ENCODE results near the gene SPTB. TPM values are rescaled to one million over a fixed set of nuclear protein-coding genes. Genes with fewer than 3 reads are reported as not detected.

Gene SPTB
- total and polyA plus RNA-seq, 7 experiments from 2014 or later, result 0.05 to 0.12 (median 0.05) TPM; not detected in 4

- H3K4me3 Mint-ChIP-seq, result no peak overlapping the region
- Histone ChIP-seq H3K4me1 (ENCODE audit: control insufficient read depth in 2 of 2, insufficient read depth in 2 of 2, low read length in 2 of 2) (peaks cover 0 to 41% of the 10 kb centered on the region in 2 donors), H3K9me3 (ENCODE audit: control insufficient read depth in 2 of 3, low read length in 3 of 3) (no peaks in the 10 kb centered on the region), H3K27ac (ENCODE audit: low read depth, low read length) (no peak overlapping the region), H3K27me3 (ENCODE audit: control insufficient read depth in 2 of 2, insufficient read depth in 2 of 2, low read length in 2 of 2) (no peaks in the 10 kb centered on the region), H3K36me3 (ENCODE audit: control insufficient read depth in 2 of 3, insufficient read depth in 3 of 3, low read length in 3 of 3) (no peaks in the 10 kb centered on the region), H3K4me3 (ENCODE audit: low read length) (no peak overlapping the region)
- CTCF ChIA-PET, result no interaction called here
- intact Hi-C loops (cut with micrococcal nuclease), result no loop called here
- H3K4me1 Mint-ChIP-seq, result peaks cover 0 to 28% (median 0%) of the 10 kb centered on the region in 7 donors
- H3K9me3 Mint-ChIP-seq, result no peaks in the 10 kb centered on the region
- POLR2A ChIA-PET, result no interaction called here
- DNase-seq (peak in 1 of 9 donors; percentile 1), ATAC-seq (no peak)
- H3K27me3 Mint-ChIP-seq, result peaks cover 0 to 3% (median 0%) of the 10 kb centered on the region in 5 donors
- no peak overlapping the region for H3K27ac Mint-ChIP-seq
- no peaks in the 10 kb centered on the region for H3K36me3 Mint-ChIP-seq
These were observed 125.7 kb downstream of the SPTB start for GRCh38 chr14:64753999-64754398.

- ChIA-PET POLR2A (no interaction called here), CTCF (no interaction called here)
- Histone ChIP-seq H3K4me1 (ENCODE audit: control insufficient read depth in 2 of 2, insufficient read depth in 2 of 2, low read length in 2 of 2) (peaks cover 0 to 35% of the 10 kb centered on the region in 2 donors), H3K9me3 (ENCODE audit: control insufficient read depth in 2 of 3, low read length in 3 of 3) (no peaks in the 10 kb centered on the region), H3K27ac (ENCODE audit: low read depth, low read length) (no peak overlapping the region), H3K27me3 (ENCODE audit: control insufficient read depth in 2 of 2, insufficient read depth in 2 of 2, low read length in 2 of 2) (no peaks in the 10 kb centered on the region), H3K36me3 (ENCODE audit: control insufficient read depth in 2 of 3, insufficient read depth in 3 of 3, low read length in 3 of 3) (no peaks in the 10 kb centered on the region), H3K4me3 (ENCODE audit: low read length) (no peak overlapping the region)
- no peaks in the 10 kb centered on the region for H3K9me3 Mint-ChIP-seq
- H3K36me3 Mint-ChIP-seq, result no peaks in the 10 kb centered on the region
- ATAC-seq (no peak), DNase-seq (peak in 1 of 9 donors; percentile 3)
- peaks cover 0 to 22% (median 0%) of the 10 kb centered on the region in 7 donors for H3K4me1 Mint-ChIP-seq
- no peak overlapping the region for H3K27ac Mint-ChIP-seq
- intact Hi-C loops (cut with micrococcal nuclease), result no loop called here
- H3K27me3 Mint-ChIP-seq, result peaks cover 0 to 3% (median 0%) of the 10 kb centered on the region in 5 donors
- H3K4me3 Mint-ChIP-seq, result no peak overlapping the region
These were observed 126.3 kb downstream of the SPTB start for GRCh38 chr14:64753374-64753773.

GRCh38 chr14:64752909-64753308 is 126.8 kb downstream of the SPTB start:
- ChIA-PET CTCF (interaction anchor here (0.7 kb wide), 1 partner anchor 43 kb away, joined by 5 read pairs; no protein-coding TSS in a partner anchor), POLR2A (no interaction called here)
- no peaks in the 10 kb centered on the region for H3K9me3 ChIP-seq (ENCODE audit: control insufficient read depth in 2 of 3, low read length in 3 of 3)
- no peaks in the 10 kb centered on the region for H3K36me3 Mint-ChIP-seq
- H3K27ac Mint-ChIP-seq, result no peak overlapping the region
- H3K27me3 ChIP-seq (ENCODE audit: control insufficient read depth in 2 of 2, insufficient read depth in 2 of 2, low read length in 2 of 2), result no peaks in the 10 kb centered on the region
- H3K4me1 Mint-ChIP-seq, result peaks cover 0 to 19% (median 0%) of the 10 kb centered on the region in 7 donors
- H3K9me3 Mint-ChIP-seq, result no peaks in the 10 kb centered on the region
- intact Hi-C loops (cut with micrococcal nuclease), result no loop called here
- peaks cover 0 to 31% of the 10 kb centered on the region in 2 donors for H3K4me1 ChIP-seq (ENCODE audit: control insufficient read depth in 2 of 2, insufficient read depth in 2 of 2, low read length in 2 of 2)
- no peak overlapping the region for H3K27ac ChIP-seq (ENCODE audit: low read depth, low read length)
- ATAC-seq, result no peak
- no peaks in the 10 kb centered on the region for H3K36me3 ChIP-seq (ENCODE audit: control insufficient read depth in 2 of 3, insufficient read depth in 3 of 3, low read length in 3 of 3)
- H3K4me3 ChIP-seq (ENCODE audit: low read length), result no peak overlapping the region
- no peak overlapping the region for H3K4me3 Mint-ChIP-seq
- no peak for DNase-seq
- peaks cover 0 to 3% (median 0%) of the 10 kb centered on the region in 5 donors for H3K27me3 Mint-ChIP-seq

- ChIA-PET CTCF (interaction anchor here (0.8 kb wide), 1 partner anchor 61 kb away, joined by 6 read pairs; no protein-coding TSS in a partner anchor), POLR2A (no interaction called here)
- no peaks in the 10 kb centered on the region for H3K4me1 ChIP-seq (ENCODE audit: control insufficient read depth in 2 of 2, insufficient read depth in 2 of 2, low read length in 2 of 2)
- no peaks in the 10 kb centered on the region for H3K9me3 ChIP-seq (ENCODE audit: control insufficient read depth in 2 of 3, low read length in 3 of 3)
- H3K27me3 Mint-ChIP-seq, result peaks cover 0 to 3% (median 0%) of the 10 kb centered on the region in 5 donors
- DNase-seq, result peak in 1 of 9 donors; percentile 5
- no peak overlapping the region for H3K4me3 Mint-ChIP-seq
- H3K36me3 ChIP-seq (ENCODE audit: control insufficient read depth in 2 of 3, insufficient read depth in 3 of 3, low read length in 3 of 3), result no peaks in the 10 kb centered on the region
- H3K27ac ChIP-seq (ENCODE audit: low read depth, low read length), result no peak overlapping the region
- H3K36me3 Mint-ChIP-seq, result peaks cover 0 to 9% (median 0%) of the 10 kb centered on the region in 5 donors
- intact Hi-C loops (cut with micrococcal nuclease), result no loop called here
- H3K9me3 Mint-ChIP-seq, result peaks cover 0 to 2% (median 0%) of the 10 kb centered on the region in 11 donors
- H3K4me1 Mint-ChIP-seq, result peaks cover 0 to 16% (median 12%) of the 10 kb centered on the region in 7 donors
- no peak overlapping the region for H3K27ac Mint-ChIP-seq
- no peaks in the 10 kb centered on the region for H3K27me3 ChIP-seq (ENCODE audit: control insufficient read depth in 2 of 2, insufficient read depth in 2 of 2, low read length in 2 of 2)
- ATAC-seq, result no peak
- no peak overlapping the region for H3K4me3 ChIP-seq (ENCODE audit: low read length)
These were observed 130.6 kb downstream of the SPTB start for GRCh38 chr14:64748995-64749714.

GRCh38 chr14:64748521-64748920 is 131.2 kb downstream of the SPTB start:
- ChIA-PET POLR2A (no interaction called here), CTCF (no interaction called here)
- Histone ChIP-seq H3K4me3 (ENCODE audit: low read length) (no peak overlapping the region), H3K9me3 (ENCODE audit: control insufficient read depth in 2 of 3, low read length in 3 of 3) (no peaks in the 10 kb centered on the region), H3K36me3 (ENCODE audit: control insufficient read depth in 2 of 3, insufficient read depth in 3 of 3, low read length in 3 of 3) (no peaks in the 10 kb centered on the region), H3K27ac (ENCODE audit: low read depth, low read length) (no peak overlapping the region), H3K27me3 (ENCODE audit: control insufficient read depth in 2 of 2, insufficient read depth in 2 of 2, low read length in 2 of 2) (no peaks in the 10 kb centered on the region), H3K4me1 (ENCODE audit: control insufficient read depth in 2 of 2, insufficient read depth in 2 of 2, low read length in 2 of 2) (no peaks in the 10 kb centered on the region)
- Mint-ChIP-seq H3K4me3 (no peak overlapping the region), H3K36me3 (peaks cover 0 to 13% (median 0%) of the 10 kb centered on the region in 5 donors), H3K27ac (no peak overlapping the region), H3K4me1 (peaks cover 0 to 16% (median 14%) of the 10 kb centered on the region in 7 donors), H3K9me3 (peaks cover 0 to 3% (median 0%) of the 10 kb centered on the region in 11 donors), H3K27me3 (peaks cover 0 to 3% (median 0%) of the 10 kb centered on the region in 5 donors)
- ATAC-seq (no peak), DNase-seq (peak in 1 of 9 donors; percentile 2)
- intact Hi-C loops (cut with micrococcal nuclease), result no loop called here

DNA sequence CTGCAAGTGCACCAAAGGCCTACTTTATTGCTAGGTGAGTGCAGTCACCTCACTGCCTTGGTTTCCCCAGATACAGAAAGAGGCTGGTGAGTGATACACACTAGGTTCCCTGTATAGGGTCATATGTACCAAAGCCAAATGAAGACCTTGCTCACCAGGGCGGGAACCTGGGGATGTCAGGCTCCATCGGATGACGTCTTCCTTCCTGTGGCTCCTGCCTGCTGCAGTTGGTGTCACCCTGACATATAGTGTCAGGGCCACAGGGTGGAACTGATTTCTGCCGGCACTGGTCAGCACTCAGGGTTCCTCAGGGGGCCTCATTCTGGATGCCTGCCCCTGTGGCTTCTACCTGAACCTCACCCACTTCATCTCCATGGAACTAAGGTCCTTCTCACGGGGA is 132.4 kb downstream of the SPTB start:
- Mint-ChIP-seq H3K4me3 (no peak overlapping the region), H3K27me3 (peaks cover 0 to 3% (median 0%) of the 10 kb centered on the region in 5 donors), H3K4me1 (peaks cover 0 to 16% (median 14%) of the 10 kb centered on the region in 7 donors), H3K36me3 (peaks cover 0 to 16% (median 0%) of the 10 kb centered on the region in 5 donors), H3K27ac (no peak overlapping the region), H3K9me3 (peaks cover 0 to 3% (median 0%) of the 10 kb centered on the region in 11 donors)
- CTCF ChIA-PET, result no interaction called here
- no peak overlapping the region for H3K4me3 ChIP-seq (ENCODE audit: low read length)
- intact Hi-C loops (cut with micrococcal nuclease), result no loop called here
- POLR2A ChIA-PET, result no interaction called here
- no peak overlapping the region for H3K27ac ChIP-seq (ENCODE audit: low read depth, low read length)
- no peaks in the 10 kb centered on the region for H3K27me3 ChIP-seq (ENCODE audit: control insufficient read depth in 2 of 2, insufficient read depth in 2 of 2, low read length in 2 of 2)
- ATAC-seq, result peak; percentile 30
- H3K36me3 ChIP-seq (ENCODE audit: control insufficient read depth in 2 of 3, insufficient read depth in 3 of 3, low read length in 3 of 3), result no peaks in the 10 kb centered on the region
- no peaks in the 10 kb centered on the region for H3K4me1 ChIP-seq (ENCODE audit: control insufficient read depth in 2 of 2, insufficient read depth in 2 of 2, low read length in 2 of 2)
- no peaks in the 10 kb centered on the region for H3K9me3 ChIP-seq (ENCODE audit: control insufficient read depth in 2 of 3, low read length in 3 of 3)
- DNase-seq, result no peak
